Stimulated activated CD8-positive, alpha-beta memory T cell treated with anti-CD3 and anti-CD28 coated beads, Interleukin-12 subunit alpha, Interleukin-12 subunit beta, amount 100 ng/mL, for 1 hour (primary cell): ENCODE data around the gene PARD3.
"Not testable (repeated sequence)": the region's sequence is repeated elsewhere in the genome, so short reads cannot be mapped to it uniquely, and the experiment has no call there.

ENCODE experiments used
- DNase-seq: peaks from one replicate; pipeline ENCODE4 v3.0.0-alpha.2; 2020; ENCODE audit warnings: low read depth

The PARD3 gene

DNA sequence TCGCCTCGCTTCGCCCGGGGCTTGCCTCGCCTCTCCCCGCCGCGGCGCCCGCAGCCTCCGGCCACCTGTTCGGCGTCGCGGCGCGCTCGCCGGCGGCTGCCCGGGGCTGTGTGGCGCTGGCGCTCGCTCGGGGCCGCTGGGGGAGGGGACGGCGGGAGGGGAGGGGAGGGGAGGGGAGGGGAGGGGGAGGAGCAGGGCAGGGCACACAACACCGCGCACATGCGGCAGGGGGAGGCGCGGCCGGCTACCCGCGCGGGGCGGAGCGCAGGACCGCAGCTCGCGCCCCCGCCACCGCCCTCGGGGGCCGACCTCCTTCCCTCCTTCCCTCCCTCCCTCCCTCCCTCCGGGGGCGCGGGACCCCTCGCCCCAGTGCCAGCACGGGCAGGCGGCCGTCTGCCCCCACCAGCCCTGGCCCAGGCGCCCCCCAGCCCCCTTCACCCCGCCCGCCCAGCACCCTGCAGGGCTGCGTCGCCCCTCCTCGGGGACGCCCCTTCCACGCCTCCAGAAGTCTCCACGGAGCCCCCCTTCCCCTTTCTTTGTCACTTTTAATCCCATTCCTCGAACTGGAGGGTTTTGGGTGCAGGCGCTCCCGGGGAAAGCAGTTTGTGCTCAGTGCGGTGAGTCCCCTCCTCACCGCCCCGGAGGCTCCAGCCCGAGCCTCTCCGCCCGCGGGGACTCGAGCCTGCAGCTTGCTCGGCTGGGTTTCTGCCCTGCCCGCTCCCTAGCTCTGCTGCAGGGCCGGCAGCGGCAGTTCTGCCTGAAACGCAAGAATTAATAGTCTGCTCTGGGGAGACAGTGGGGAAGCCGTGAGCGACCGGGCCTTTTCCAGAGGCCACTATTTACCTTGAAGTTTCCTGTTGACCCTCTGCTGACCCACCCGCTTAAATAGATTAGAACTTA, at the start of gene PARD3:
TSS of gene PARD3 (minus strand) at position 112 of the 900 bp plus-strand sequence. CDS start 301 bp downstream, outside the sequence.
- DNase-seq = no peak

DNA sequence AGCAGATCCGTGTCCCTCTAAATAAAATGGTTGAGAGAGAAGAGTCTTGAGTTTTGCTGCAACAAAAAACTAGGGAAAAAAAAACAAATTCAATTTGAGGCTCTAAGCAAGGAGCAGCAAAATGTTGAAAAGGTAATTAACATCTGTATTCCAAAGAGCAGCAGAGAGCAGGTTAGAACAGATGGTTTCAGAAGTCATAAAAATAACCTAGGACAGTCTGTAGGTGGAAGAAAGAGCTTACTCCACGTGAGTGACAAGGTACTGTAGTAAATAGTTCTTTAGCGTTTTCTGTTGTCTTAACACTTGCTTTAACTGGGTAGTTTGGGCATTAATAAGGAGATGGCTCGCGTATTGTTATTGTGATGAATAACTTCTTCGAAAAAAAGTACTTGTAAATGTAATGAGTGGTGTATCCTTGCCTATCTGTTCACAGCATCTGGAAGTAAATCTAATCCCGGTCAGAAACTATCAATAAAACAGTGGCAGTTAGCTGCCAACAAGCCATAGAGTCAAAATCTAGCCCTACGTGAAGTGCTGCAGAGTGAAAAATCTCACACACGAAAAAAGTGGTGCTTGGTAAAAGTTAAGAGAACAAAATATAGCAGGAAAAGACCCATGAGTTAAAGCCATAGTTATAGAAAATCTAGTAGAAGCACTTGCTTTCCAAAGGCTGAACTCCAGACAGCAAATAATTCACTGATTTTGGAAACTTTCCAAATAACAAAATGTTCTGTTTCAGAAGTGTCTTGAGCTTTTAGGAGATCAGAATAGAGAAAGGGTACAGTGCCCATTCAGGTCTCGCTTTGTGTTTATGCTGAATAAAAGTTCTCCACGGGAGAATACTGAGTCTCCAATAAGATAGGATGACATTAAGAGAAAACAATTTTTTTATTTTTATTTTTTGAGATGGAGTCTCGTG, 49.3 kb upstream of the PARD3 start:
- no peak for DNase-seq

DNA sequence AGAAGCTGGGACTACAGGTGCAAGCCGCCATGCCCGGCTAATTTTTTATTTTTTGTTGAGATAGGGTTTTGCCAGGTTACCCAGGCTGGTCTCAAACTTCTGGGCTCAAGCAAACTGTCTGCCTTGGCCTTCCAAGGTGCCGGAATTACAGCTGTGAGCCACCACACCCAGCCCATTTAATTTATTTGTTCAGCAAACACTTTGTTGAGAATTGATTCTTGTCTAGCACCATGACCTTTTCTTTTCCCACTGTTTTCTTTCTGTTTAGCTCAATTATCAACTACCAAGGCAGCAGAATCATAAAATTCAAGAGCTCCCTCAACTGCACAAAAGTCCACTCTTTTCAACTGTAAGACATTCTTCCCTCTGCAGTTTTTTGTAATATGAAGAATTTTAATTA, 47.8 kb upstream of the PARD3 start:
- DNase-seq = no peak

DNA sequence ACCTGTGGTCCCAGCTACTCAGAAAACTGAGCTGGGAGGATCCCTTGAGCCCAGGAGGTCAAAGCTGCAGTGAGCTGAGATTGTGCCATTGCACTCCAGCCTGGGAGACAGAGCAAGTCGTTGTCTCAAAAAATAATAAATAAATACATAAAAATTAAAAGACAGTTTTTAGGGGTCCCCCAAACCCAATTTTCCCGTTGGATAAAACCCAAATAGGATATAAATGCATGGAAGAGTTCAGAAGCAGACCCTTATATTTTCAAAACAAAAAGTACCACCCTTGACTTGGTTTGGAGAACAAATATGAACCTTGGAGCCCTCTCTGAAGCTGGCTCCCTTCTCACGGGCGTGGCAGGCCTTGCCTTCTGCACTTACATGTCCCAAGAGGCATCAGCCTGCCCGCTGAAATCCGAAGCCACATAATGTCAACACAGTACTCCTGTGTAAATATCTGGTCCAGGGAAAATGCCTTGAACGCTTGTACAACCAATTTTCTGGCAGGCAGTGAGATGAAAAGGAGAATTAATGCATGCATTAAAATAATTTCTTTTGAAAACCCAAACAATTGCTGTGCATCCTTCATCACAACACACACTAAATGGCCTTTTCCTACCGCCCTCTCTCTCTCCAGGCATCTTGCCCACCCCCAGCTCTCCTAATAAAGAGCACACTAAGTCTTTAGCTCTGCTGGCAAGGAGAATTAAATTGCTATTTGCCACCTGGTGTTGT, 46.4 kb upstream of the PARD3 start:
- DNase-seq = no peak

DNA sequence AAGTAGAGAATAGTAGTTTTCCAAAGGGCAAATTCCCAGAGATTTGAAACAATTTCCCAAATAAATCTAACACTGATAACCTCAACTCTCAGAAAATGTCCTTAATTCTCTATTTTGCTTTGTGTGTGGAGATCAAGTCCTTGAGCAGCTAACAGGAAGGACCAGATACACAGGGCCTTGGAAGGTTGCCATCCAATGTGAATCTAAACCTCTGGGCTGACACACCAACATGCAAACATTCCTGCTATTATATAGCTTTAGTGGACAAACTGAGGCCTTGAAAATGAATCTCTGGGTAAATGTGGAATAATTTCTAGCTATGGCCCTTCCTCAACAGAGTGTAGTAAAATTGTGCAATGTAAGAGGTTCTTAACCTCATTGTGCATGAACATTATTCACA, 44.1 kb upstream of the PARD3 start:
- no peak for DNase-seq

DNA sequence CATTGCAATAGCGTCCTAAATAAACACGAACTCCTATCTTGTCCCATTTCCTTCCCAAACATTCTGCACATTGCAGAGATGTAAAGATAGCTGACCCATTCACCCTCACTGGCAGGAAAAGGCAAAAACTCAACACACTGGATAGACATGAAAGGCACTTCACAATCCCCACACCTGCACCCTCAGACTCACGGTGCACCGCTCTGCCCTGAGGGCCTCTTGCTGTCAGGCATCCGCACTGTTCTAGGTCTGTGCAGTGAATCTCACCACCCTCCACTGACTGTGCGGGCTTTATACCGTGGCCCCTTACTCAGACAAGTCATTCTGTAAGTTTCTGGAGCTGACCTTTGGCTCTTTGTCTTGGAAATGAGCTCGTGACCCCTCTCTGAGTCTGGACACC, 42.9 kb upstream of the PARD3 start:
- DNase-seq = no peak

DNA sequence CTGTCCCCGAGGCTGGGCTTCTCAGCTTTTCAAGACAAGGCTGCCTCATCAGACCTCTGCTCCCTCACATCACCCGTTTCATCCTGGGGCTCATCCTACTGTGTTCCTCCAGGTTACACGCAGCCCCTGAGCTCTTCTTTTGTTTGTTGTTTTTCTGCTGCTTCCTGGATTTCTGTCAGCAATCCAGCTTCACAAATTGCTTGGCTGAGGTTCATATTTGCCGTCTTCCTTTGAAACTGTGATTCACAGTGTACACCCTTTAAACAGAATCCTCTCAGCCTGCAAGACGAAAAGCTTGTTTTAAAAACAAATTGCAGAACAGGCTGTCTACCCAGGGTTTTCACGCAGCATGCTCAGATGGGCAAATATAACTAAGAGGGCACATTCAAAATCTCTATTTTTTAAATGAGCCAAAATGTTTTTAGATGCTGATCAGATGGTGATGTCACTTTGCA, 39.1 kb upstream of the PARD3 start:
- DNase-seq = no peak

DNA sequence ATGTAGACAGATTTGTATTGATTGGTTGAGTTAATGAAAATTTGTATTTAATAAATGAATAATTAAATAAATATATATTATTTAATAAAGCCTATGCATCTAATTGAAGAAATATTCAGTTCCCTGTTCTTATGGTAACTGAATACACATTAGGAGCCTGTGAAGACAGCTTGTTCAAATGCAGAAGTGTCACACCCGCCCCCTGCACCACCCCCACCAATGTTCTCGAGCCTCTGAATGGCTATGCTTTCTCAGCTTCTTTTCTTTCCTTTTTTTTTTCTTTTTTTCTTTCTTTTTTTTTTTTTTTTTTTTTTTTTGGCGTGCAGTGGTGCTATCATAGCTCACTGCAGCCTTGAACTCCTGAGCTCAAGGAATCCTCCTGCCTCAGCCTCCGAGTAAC, 38.3 kb upstream of the PARD3 start:
- no peak for DNase-seq

DNA sequence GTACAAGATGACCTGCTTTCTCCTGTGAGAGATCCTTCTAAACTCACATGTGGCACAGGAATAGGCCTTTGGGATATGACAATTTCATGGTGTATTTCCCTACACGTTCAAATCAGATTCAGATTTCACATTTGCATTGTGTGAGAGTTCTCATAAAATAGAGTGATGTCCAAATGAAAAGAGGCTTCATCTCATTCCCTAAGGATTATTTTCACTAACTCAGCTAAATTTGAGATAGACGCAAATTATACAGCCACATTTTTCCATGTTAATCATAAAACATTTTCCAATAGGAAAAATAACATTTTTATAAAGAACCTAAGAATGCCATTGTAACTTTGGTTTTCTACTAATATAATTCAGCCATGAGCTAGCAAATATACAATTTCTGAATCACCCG, 35.5 kb upstream of the PARD3 start:
- no peak for DNase-seq

DNA sequence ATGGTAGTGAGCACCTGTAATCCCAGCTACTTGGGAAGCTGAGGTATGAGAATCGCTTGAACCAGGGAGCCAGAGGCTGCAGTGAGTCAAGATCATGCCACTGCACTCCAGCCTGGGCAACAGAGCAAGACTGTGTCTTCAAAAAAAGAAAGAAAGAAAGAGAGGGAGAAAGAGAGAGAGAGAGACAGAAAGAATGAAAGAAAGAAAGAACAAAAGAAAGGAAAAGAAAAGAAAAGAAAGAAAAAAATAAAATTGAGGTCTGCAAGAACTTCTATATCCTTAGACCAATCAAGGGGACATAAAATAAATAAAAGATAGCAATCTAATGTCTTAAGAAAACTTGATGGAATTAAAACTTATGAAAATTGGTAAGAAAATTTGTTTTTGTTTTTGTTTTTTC, 34.9 kb upstream of the PARD3 start:
- no peak for DNase-seq

DNA sequence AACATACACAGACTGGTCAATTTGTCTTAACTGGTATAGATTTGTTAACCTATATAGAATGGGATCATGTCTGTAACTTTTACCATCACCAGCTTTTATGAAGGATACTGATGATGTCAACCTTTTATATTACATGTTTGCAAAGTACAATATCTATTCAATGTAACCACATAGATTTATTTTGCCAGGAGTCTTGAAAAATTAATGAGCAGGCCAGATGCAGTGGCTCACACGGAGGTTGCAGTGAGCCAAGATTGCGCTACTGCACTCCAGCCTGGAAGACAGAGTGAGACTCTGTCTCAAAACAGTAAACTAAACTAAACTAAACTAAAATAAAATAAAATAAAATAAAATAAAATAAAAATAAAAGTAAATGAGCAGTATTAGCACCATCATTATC, 30.0 kb upstream of the PARD3 start:
- DNase-seq = no peak

DNA sequence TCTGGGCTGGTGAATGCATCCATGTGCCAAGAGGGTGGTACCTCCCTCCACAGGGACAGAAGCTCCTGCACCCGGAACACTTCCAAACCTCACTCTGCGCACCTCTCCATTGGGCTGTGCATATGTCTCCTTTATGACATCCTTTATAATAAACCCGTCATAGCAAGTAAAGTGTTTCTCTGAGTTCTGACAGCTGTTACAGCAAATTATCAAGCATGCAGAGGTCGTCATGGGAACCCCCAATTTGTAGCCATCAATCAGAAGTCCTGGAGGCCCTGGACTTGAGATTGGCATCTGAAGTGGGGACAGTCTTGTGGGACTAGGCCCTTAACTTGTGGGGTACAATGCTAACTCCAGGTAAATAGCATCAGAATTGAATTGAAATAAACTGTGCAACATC, 29.4 kb upstream of the PARD3 start:
- no peak for DNase-seq

DNA sequence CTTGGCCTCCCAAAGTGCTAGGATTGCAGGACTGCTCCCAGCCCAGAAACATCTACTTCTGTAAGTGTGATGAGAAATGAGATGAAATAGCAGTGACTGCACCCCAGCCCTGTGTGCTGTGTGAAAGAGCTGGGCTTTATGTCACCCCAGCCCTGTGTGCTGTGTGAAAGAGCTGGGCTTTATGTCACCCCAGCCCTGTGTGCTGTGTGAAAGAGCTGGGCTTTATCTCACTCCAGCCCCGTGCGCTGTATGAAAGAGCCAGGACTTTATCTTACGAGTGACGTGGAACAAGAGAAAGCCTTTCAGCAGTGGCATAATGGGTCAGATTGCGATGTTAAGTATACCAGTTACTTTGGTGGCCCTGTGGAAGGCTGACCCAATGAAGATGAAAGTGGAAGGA, 28.4 kb upstream of the PARD3 start:
- DNase-seq = not testable (repeated sequence)

DNA sequence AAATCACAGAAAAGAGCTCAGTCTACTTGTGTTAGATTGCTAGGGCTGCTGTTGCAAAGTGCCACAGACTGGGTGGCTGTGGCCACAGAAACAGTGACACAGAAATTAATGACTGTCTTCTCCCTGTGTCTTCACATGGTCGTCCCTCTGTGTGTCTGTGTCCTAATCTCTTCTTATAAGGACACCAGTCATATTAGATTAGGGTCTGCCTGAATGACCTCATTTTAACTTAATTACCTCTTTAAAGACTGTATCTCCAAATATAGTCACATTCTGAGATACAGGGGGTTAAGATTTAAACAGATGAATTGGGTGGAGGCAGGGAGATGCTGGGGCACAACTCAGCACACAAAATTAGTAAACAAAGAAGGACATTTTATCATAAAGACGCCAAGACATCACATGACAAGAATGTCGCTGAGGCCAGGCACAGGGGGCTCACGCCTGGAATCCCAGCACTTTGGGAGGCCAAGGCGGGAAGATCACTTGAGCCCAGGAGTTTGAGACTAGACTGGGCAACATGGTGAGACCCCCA, 23.3 kb upstream of the PARD3 start:
- no peak for DNase-seq

DNA sequence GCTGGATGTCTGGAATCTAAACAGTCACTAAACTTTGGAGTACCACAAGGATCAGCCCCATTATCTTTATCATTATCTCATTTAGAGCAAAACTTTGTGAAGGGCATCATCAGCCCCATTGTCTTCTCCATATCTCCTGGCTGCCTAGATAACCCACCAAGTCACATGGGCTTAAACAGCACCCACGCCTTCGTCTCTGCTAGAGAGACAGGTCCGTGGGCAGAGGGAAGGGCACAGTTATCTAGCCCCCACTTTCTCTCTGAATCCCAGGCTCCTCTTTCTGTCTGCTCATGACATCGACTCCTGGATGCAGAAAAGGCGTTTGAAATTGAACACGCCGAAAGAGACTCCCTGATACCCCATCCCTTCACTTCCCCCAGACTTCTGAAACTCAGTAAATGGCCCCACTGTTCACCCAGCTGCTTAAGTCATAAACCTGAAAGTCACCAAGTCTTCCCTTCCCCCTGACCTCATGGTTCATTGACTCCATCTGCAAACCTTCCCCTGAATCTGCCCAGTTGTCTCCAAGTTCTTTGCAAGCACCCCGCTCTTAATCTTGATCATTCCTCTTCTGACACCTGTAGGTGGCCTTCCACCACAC, 20.9 kb upstream of the PARD3 start:
- DNase-seq = no peak

DNA sequence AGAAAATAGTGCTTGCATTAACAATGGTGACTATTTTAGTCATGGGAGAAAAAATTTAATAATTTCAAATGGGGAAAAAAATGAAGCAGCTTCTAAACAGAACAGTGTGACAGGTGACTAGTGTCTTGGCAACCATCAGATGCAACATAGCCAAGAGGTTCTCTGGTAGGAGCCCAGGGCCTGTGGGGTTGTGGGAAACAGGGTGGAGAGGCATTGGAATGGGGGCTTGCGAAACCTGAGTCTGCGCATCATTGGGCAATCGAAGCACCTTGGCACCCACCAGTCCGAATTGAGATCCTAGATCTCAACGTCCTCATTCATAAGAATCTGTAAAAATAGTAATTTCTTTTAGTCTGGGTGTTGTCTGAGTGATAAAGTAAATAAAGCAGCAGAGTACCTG, 19.2 kb upstream of the PARD3 start:
- no peak for DNase-seq

DNA sequence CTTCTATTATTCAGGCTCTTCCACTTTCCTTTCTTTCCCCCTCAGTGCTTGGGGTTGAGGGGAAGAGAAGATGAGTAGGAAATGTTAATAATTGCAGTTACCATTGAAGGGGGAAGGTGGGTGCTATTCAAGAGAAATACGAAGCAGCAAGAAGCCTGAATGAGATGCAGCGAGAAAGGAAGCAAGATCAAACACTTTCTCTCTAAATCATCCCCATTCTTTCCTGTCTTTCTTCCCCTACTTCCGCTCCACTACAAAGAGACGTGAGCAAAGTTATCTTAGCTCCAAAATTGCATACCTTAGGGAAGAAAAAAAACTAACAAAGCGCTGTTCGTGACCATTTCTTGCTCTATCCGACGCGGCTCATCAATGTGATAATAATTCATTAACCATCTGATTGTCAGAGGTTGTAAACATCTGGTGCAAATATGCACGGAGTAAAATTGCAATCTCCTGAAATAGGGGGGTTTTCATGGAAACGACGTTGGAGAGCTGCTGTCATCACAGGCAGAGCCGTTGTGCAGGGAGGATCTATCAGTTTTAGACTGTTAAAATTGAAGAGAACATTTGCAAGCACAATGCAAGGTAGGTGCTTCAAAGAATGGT, 15.2 kb upstream of the PARD3 start:
- DNase-seq = no peak

DNA sequence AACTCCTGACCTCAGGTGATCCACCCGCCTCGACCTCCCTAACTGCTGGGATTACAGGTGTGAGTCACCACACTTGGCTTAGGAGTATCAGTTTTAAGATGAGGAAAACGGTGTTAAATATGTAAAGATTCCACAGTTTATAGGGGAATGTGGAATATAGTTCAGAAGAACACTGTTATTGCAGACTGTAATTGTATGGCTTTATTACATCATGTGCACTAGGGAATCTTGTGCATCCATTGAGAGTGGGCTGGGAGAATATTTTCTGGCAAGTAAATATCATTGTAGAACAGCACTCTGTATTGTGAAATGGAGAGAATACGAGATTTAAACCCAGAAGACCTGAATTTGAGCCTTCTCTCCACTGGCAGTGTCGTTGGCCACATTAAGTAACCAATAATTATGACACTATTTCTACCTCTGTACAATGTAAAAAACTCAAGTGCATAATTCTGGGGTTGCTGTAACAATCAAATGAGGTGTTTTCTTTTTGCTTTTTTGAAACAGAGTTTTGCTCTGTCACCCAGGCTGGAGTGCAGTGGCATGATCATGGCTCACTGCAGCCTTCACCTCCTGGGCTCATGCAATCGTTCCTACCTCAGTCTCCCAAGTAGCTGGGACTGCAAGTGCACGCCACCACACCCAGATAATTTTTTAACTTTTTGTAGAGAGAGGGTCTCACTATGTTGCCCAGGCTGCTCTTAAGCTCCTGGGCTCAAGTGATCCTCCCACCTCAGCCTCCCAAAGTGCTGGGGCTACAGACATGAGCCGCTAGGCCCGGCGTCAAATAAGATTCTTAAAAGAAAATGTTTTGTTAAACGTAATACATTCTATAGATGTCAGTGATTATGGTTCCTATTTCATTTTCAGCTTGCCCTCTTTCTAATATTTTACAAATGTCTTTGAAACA, 12.0 kb upstream of the PARD3 start:
- DNase-seq = no peak

DNA sequence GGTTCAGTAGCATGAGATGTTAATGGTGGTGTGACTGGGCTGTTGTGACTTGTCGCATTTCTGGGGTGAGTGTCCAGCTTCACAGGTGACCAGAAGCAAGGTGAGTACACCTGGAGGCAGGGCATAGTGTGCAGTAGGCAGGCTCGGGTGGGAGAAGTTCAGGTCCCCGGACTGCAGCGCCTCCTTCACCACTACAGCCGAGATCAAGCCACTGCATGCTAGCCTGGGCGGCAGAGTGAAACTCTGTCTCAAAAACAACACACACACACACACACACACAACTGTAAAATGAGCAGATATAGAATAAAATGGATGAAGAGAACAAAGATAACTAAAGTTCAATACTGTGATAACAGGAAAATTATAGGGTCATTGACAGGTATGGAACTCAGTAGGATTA, 11.1 kb upstream of the PARD3 start:
- no peak for DNase-seq

DNA sequence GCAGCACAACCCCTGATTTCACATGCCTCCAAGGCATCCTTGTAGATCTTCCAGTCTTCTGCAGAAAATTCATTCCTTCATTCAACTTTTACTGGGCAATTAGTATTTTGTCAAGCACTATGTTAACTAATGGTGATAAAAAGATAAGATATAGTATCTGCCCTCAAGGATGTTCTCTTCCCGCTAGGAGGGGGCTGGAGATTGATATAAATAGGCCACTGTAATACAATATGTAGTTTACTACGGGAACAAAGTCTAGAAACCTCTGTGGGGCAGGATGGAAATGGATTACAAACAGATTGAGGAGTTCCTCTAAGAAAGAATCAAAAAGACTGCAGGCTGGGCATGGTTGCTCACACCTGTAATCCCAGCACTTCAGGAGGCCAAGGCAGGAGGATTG, 10.3 kb upstream of the PARD3 start:
- DNase-seq = no peak
